Ovary (tissue), 9 donors: ENCODE results near the gene CGNL1. TPM values are rescaled to one million over a fixed set of nuclear protein-coding genes. Genes with fewer than 3 reads are reported as not detected.

Experiments
- DNase-seq, 5 donors: peaks; one replicate each; pipeline ENCODE4 v3.0.0-alpha.2; 2019 to 2020
- H3K27ac ChIP-seq, 2 donors: fragments of 200-600 bp; one replicate each; pipeline versions ENCODE4 v1.5.1 to v1.8.0; 2019 to 2022
- H3K27me3 ChIP-seq: fragments of 200-600 bp; one replicate; pipeline ENCODE4 v1.8.0; 2022
- H3K36me3 ChIP-seq: fragments of 200-600 bp; sonication (generic); one replicate; pipeline ENCODE4 v1.5.1; 2019
- H3K4me1 ChIP-seq: one replicate; pipeline ENCODE4 v1.8.1; 2013; ENCODE audit warnings: mild to moderate bottlenecking, moderate library complexity; ENCODE audit not compliant: insufficient read depth
- H3K4me3 ChIP-seq: fragments of 200-600 bp; sonication (generic); one replicate; pipeline ENCODE4 v1.5.1; 2017
- H3K9me3 ChIP-seq, 2 donors: fragments of 200-600 bp in 1 of 2; sonication (generic) in 1 of 2; one replicate each; pipeline versions ENCODE4 v1.5.1 to v1.8.1; 2013 to 2019; ENCODE audit warnings: mild to moderate bottlenecking in 1 of 2, moderate library complexity in 1 of 2
- EP300 ChIP-seq: sonication (generic); formaldehyde crosslinking; IDR thresholded peaks from one replicate; pipeline ENCODE4 v1.6.1; 2017; ENCODE audit warnings: antibody characterized with exemption
- POLR2A ChIP-seq: fragments of 450-650 bp; IDR thresholded peaks from one replicate; pipeline ENCODE4 v1.6.1; 2017; ENCODE audit warnings: antibody characterized with exemption, mild to moderate bottlenecking, moderate library complexity
- WGBS, 3 donors: extraction: QIAGEN DNeasy Blood & Tissue Kit in 1 of 3; methylation state at CpG; one replicate each; pipeline versions ENCODE4 v1.1.5 to v1.1.7; 2013 to 2017; 5-methylcytosine and 5-hydroxymethylcytosine counted together
- intact Hi-C, 4 donors: fragments of 100-400 bp; cut with DNase I; formaldehyde crosslinking; loops; one replicate each; pipeline versions ENCODE4 v1.11.0 to v1.15.1; 2022 to 2023
- polyA plus RNA-seq, 2 donors: library from polyadenylated mRNA; stranded (reverse); fragments of 200-250 nt in 1 of 2; fragments of 350-450 nt in 1 of 2; fragmentation: Illumina TruSeq in 1 of 2; extraction: RNeasy Lipid Tissue Mini Kit (QIAGEN cat#74804) in 1 of 2; gene quantifications; one replicate each; pipeline ENCODE4 v1.2.3, GENCODE V29; 2013 to 2014
- total RNA-seq, 7 donors: library from RNA; depleted of rRNA in 2 of 7; stranded (reverse); fragments of >200 nt in 2 of 7; fragmentation: NEBNext Ultra II Directional in 3 of 7; extraction: Animal tissue kit (Norgen Biotek cat#: 25700) in 3 of 7; gene quantifications; one replicate each; pipeline versions ENCODE4 v1.1.0 to v1.2.4, GENCODE V29; 2016 to 2023
- TF ChIP-seq, protein P1 (sequence below), 3 donors: fragments of 450-650 bp in 2 of 3; fragments of 200-600 bp in 1 of 3; IDR thresholded peaks; one replicate each; pipeline versions ENCODE4 v1.5.1 to v1.8.0; 2016 to 2022; ENCODE audit warnings: antibody characterized with exemption in 3 of 3, mild to moderate bottlenecking in 1 of 3
- donor health status: DM: no; HTN: no; CAD: no; lungs with moderate emphysema.
- donor health status: DM: no; HTN: no; CAD: no.
- donor health status: Bipolar disorder and iron deficiency.
- donor health status: DM: yes; HTN: yes; CAD: no.
- donor health status: DM: no; HTN: no; CAD: no.
- donor health status: DM: yes; HTN: yes; CAD: no.

CGNL1 gene
- total and polyA plus RNA-seq, 9 donors = 7.8 to 26.1 (median 13.6) TPM

DNA sequence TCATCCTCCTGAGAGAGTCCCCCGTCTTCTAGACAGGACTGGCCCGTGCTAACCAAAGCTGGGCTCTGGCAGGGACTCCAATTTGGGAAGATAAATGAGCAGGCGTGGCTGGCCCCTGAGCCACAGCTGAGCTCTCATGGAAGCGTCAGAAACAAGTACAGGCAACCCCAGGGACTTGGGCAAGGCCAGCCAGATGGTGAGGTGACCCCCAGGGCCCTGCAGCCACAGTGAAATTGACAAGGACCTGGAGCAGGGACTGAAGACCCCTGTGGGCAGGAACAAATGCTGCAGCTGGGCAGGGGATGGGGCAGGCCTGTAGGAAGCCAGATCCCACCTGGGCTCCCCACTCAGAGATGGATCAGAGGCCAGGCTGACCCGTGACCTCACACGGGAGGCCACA is 32.8 kb upstream of the CGNL1 start:
- 78 to 81% (median 80%) methylated on average over 6 of the region's 6 CpGs for WGBS, 3 donors
- intact Hi-C loops = loop anchor here in 1 of 4 donors (2.0 kb wide), 1 partner anchor 183 kb away; no protein-coding TSS in a partner anchor
- no peaks in the 10 kb centered on the region for H3K27me3 ChIP-seq
- no peak overlapping the region for H3K4me3 ChIP-seq
- H3K4me1 ChIP-seq = no peaks in the 10 kb centered on the region
- H3K27ac ChIP-seq = no peak overlapping the region
- H3K9me3 ChIP-seq = no peaks in the 10 kb centered on the region
- TF ChIP-seq, protein P1, sequence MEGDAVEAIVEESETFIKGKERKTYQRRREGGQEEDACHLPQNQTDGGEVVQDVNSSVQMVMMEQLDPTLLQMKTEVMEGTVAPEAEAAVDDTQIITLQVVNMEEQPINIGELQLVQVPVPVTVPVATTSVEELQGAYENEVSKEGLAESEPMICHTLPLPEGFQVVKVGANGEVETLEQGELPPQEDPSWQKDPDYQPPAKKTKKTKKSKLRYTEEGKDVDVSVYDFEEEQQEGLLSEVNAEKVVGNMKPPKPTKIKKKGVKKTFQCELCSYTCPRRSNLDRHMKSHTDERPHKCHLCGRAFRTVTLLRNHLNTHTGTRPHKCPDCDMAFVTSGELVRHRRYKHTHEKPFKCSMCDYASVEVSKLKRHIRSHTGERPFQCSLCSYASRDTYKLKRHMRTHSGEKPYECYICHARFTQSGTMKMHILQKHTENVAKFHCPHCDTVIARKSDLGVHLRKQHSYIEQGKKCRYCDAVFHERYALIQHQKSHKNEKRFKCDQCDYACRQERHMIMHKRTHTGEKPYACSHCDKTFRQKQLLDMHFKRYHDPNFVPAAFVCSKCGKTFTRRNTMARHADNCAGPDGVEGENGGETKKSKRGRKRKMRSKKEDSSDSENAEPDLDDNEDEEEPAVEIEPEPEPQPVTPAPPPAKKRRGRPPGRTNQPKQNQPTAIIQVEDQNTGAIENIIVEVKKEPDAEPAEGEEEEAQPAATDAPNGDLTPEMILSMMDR (IDR thresholded peaks at IDR 0.05) = no peak
- TF ChIP-seq POLR2A = no peak
- no peak for TF ChIP-seq EP300
- DNase-seq = no peak
- H3K36me3 ChIP-seq = no peaks in the 10 kb centered on the region

DNA sequence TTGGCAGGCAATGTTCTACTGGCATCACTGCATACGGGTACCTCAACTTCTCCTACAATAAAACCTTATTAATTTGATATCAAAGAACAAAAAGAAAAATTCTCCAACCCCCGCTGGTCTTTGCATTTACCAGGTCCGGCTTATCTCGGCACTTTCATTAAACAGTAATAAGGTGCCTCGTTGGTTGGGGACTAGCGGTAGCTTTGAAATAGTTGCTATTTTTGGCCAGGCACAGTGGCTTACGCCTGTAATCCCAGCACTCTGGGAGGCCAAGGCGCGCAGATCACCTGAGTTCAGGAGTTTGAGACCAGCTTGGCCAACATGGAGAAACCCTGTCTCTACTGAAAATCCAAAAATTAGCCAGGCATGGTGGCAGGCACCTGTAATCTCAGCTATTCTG is 32.0 kb upstream of the CGNL1 start:
- Histone ChIP-seq H3K4me3 (no peak overlapping the region), H3K27ac (no peak overlapping the region), H3K9me3 (no peaks in the 10 kb centered on the region), H3K27me3 (no peaks in the 10 kb centered on the region), H3K4me1 (no peaks in the 10 kb centered on the region), H3K36me3 (no peaks in the 10 kb centered on the region)
- no peak for DNase-seq
- WGBS, 3 donors = 94 to 97% (median 94%) methylated on average over 9 of the region's 9 CpGs
- intact Hi-C loops = no loop called here
- TF ChIP-seq POLR2A = no peak
- TF ChIP-seq, protein P1 (IDR thresholded peaks at IDR 0.05) = no peak
- TF ChIP-seq EP300 = no peak

DNA sequence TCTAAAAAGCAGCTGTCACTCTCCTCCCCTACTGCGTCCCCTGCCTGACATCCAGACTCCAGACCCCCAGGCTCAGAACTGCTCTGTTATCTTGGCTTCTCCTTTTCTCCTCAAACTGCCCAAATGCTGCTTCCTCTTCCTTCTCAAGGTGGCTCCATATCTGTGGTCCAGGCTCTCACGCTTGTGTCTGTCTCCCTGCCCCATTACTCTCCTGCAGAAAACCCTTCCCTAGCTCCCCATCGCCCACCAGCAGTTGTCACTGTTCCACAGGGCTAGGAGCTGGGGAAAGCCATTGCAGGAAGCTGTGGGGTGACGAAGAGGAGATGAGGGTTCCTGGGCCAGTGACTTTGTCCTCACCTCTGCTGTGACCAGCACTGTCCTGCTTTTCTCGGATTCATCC is 30.7 kb upstream of the CGNL1 start:
- Histone ChIP-seq H3K9me3 (no peaks in the 10 kb centered on the region), H3K36me3 (no peaks in the 10 kb centered on the region), H3K4me3 (no peak overlapping the region), H3K4me1 (no peaks in the 10 kb centered on the region), H3K27me3 (no peaks in the 10 kb centered on the region), H3K27ac (no peak overlapping the region)
- intact Hi-C loops = no loop called here
- WGBS, 3 donors = 78 to 88% (median 82%) methylated on average over 5 of the region's 5 CpGs
- DNase-seq = no peak
- TF ChIP-seq, protein P1 (IDR thresholded peaks at IDR 0.05) = no peak
- TF ChIP-seq EP300 (no peak), POLR2A (no peak)

GRCh38 chr15:57348081-57348480 is 28.2 kb upstream of the CGNL1 start:
- intact Hi-C loops = no loop called here
- H3K9me3 ChIP-seq = no peaks in the 10 kb centered on the region
- no peak for DNase-seq
- no peaks in the 10 kb centered on the region for H3K4me1 ChIP-seq
- H3K36me3 ChIP-seq = no peaks in the 10 kb centered on the region
- WGBS, 3 donors = 95 to 98% (median 97%) methylated on average over 1 of the region's 1 CpG
- TF ChIP-seq, protein P1 (IDR thresholded peaks at IDR 0.05) = no peak
- TF ChIP-seq POLR2A (no peak), EP300 (no peak)
- H3K4me3 ChIP-seq = no peak overlapping the region
- no peaks in the 10 kb centered on the region for H3K27me3 ChIP-seq
- no peak overlapping the region for H3K27ac ChIP-seq
